GM10266 (cell line): ENCODE data around the gene HIVEP3.

Experiments used
- DNase-seq: peaks from one replicate; pipeline ENCODE4 v3.0.0; 2012; ENCODE audit errors: extremely low spot score
- TF ChIP-seq, protein P1 (sequence below): IDR thresholded peaks from 2 replicates; pipeline ENCODE4 v1.5.1; 2012; ENCODE audit warnings: mild to moderate bottlenecking, low read depth; ENCODE audit not compliant: control insufficient read depth, insufficient read depth; ENCODE audit errors: missing control alignments

HIVEP3 gene

DNA sequence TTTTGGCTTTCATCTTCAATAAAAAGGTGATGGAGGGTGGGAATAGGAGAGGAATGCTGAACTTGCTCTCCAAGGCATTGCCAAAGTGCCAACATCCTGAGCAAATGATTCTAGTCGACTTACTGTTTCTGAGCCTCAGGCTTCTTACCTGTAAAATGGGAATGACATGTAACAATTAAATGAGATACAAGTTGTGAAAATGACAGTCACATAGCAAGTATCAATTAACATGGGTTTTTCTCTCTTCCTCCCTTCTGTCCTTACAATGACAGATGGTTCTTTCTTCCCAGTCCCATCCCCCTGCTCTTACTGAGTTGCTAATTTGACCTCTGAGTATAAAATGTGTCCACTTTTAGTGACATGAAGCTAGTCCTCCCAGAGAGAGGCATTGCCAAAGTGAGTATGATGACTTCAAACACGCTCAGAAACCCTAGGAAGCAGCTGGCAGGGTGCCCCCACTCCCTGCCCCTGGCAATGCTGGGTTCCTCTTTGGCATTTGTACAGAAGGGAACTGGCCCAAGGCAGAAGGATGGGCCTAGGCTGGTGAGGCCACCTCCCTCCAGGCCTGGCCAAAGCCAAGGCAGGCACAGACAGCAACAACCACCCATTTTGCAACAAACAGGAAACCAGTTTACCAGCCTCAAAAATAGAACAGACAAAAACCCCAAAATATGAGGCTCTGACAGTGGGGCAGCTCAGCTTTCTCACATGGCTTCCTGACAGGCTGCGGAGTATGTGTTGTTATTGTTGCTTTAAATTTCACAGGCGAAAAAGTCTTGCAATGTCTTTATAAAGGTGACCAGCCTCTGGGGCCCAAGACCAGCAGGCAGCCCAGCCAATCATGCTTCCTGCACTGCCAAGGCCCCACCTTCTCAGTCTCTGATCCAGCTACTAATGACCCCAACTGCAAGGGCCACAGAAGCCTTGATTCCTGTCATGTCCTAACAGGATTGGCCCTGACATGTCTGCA is 115.9 kb downstream of the HIVEP3 start:
- TF ChIP-seq, protein P1, sequence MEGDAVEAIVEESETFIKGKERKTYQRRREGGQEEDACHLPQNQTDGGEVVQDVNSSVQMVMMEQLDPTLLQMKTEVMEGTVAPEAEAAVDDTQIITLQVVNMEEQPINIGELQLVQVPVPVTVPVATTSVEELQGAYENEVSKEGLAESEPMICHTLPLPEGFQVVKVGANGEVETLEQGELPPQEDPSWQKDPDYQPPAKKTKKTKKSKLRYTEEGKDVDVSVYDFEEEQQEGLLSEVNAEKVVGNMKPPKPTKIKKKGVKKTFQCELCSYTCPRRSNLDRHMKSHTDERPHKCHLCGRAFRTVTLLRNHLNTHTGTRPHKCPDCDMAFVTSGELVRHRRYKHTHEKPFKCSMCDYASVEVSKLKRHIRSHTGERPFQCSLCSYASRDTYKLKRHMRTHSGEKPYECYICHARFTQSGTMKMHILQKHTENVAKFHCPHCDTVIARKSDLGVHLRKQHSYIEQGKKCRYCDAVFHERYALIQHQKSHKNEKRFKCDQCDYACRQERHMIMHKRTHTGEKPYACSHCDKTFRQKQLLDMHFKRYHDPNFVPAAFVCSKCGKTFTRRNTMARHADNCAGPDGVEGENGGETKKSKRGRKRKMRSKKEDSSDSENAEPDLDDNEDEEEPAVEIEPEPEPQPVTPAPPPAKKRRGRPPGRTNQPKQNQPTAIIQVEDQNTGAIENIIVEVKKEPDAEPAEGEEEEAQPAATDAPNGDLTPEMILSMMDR = no peak
- no peak for DNase-seq

DNA sequence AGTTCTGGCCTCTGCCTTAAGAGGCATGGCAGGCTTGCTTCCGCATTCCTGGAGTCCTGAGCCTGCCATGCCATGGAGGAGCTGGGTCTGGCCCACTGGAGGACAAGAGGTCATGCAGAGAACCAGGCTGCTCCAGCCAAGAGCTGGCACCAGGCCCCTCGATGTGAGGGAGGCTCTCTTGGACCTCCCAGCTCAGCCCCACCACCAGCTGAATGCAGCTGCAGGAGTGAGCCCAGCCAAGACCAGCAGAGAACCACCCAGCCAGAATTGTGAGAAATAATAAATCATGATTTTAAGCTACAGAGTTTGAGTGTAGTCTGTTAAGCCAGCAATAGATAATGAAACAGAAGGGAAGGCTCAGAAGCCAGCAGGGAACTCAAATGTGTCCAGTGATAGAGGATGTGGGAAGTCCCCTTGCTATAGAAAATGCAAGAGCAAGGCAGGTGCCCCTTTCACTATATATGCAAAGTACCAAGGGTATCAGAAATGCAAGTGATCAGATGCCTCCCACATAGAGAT is 118.4 kb downstream of the HIVEP3 start:
- DNase-seq = no peak
- TF ChIP-seq, protein P1 = no peak

DNA sequence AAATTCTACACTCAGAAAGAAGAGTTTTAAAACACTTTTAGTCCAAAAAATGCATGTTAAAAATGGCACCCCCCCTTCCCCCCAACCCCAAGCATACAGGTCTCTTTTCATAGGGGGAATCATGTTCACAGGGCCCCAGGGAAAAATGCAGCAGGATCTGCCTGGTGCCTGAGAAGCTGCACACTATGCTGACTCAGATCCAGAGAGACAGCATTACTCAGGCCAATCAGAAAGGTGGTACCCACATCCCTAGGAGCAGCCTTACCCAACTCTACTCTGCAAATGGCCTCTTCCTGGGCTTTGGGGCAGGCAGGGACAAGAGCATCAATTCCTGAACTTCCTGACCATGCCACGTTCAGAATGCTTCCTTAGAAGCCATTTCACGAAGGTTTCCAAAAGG is 119.0 kb downstream of the HIVEP3 start:
- TF ChIP-seq, protein P1 = no peak
- DNase-seq = no peak

DNA sequence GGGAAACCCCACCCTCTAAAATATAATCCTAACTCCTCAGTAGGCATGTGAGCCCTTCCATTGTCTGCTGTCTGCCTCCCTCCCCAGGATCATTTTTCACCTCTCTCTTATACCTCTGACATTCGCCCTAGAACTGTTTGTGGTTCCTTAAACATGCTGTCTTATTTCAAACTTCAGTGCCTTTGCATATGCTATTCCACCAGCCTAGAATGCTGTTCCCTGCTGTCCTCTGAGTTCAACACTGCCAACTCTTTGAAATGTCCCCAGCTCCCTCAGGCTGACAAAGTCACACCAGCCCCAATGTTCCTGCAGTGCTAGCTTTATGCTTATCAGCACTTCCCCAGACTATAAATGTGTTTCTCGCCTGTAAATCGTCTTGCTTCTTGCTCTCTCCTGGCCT is 119.5 kb downstream of the HIVEP3 start:
- TF ChIP-seq, protein P1 = no peak
- no peak for DNase-seq

DNA sequence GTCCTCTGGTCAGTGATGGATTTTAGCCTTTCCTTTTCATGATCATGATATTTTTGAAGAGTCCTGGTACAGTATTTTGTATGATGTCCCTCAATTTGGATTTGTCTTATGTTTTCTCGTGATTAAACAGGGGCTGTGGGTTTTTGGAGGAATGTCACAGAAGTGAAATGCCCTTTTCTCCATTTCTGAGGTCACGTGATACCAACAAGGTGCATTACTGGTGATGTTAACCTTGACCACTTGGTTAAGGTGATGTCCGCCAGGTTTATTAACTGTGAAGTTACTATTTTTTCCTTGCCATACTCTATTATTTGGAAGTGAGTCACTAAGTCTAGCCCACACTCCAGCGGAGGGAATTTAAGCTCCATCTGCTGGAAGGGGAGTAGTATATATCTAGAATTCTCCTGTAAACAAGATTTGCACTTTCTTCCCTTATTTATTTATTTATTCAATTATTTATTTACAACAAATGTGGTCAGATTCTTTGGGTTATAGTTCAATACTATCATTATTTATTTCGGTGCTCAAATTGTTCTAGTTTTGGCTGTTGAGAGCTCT is 123.4 kb downstream of the HIVEP3 start:
- TF ChIP-seq, protein P1 = no peak
- no peak for DNase-seq

DNA sequence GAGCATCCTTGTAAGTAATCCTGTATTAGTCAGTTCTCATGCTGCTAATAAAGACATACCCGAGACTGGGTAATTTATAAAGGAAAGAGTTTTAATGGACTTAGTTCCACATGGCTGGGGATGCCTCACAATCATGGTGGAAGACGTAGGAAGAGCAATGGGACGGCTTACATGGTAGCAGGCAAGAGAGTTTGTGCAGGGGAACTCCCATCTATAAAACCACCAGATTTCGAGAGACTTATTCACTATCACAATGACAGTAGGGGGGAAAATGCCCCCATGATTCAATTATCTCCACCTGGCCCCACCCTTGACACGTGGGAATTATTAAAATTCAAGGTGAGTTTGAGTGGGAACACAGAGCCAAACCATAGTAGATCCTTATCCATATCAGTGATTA is 124.7 kb downstream of the HIVEP3 start:
- DNase-seq = no peak
- TF ChIP-seq, protein P1 = no peak

DNA sequence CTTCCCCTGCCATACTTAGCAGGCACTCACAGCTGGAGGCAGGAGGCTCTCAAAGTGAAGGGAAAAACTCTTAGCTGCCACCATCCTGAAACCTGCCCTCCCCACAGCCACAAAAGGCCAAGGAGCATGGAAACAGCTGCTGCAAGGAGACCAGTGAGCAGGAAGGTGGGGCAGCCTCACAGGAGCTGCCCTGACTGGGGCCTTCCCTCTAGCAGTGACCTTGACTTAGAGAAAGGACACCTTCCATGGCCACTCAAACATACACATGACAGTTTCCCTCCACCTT is 126.3 kb downstream of the HIVEP3 start:
- no peak for DNase-seq
- TF ChIP-seq, protein P1 = no peak
